Measurements from ENCODE around the gene SPATA6L.

GRCh38 chr9:4630836-4631235 lies 35.4 kb downstream of the SPATA6L start:
- TF ChIP-seq CTCF (conservative IDR thresholded peaks at IDR 0.05; ENCODE audit: low read depth in 2 of 2) (0 out of 4 replicates have a peak, but pooled peaks of 1 of the 2 experiments have one; percentile 6), EZH2 (IDR thresholded peaks at IDR 0.05; ENCODE audit: low read depth, unreplicated experiment) (no peak), ZNF331 (CRISPR knock-in tag; IDR thresholded peaks at IDR 0.05; ENCODE audit: low read depth) (no peak)
